ENCODE measurements around the gene PRSS22.

PRSS22 gene

GRCh38 chr16:2829501-2830354 lies 28.2 kb downstream of the PRSS22 start, which contains the start of gene ZG16B:
Gene ZG16B, plus strand, starts transcription at chr16:2830303. Its CDS starts 139 bp downstream, at chr16:2830442.
- no peak for DNase-seq (ENCODE audit: low read depth, low spot score)

- no peak for DNase-seq (ENCODE audit: low read depth, low spot score)
These were observed 29.0 kb downstream of the PRSS22 start for GRCh38 chr16:2828876-2829430.

- DNase-seq (ENCODE audit: low read depth, low spot score): no peak
These were observed 29.5 kb downstream of the PRSS22 start for GRCh38 chr16:2828521-2828840.

GRCh38 chr16:2827831-2828520 lies 30.0 kb downstream of the PRSS22 start:
- DNase-seq (ENCODE audit: low read depth, low spot score): no peak

GRCh38 chr16:2827374-2827791 lies 30.6 kb downstream of the PRSS22 start:
- DNase-seq (ENCODE audit: low read depth, low spot score): no peak

GRCh38 chr16:2826591-2827373 lies 31.2 kb downstream of the PRSS22 start:
- no peak for DNase-seq (ENCODE audit: low read depth, low spot score)

GRCh38 chr16:2825906-2826305 lies 32.1 kb downstream of the PRSS22 start:
- DNase-seq (ENCODE audit: low read depth, low spot score): no peak

GRCh38 chr16:2825049-2825742 lies 32.8 kb downstream of the PRSS22 start:
- DNase-seq (ENCODE audit: low read depth, low spot score): no peak

GRCh38 chr16:2824626-2825025 lies 33.3 kb downstream of the PRSS22 start:
- DNase-seq (ENCODE audit: low read depth, low spot score): no peak

GRCh38 chr16:2822496-2822895 lies 35.5 kb downstream of the PRSS22 start:
- no peak for DNase-seq (ENCODE audit: low read depth, low spot score)

GRCh38 chr16:2822158-2822495 lies 35.8 kb downstream of the PRSS22 start:
- DNase-seq (ENCODE audit: low read depth, low spot score): no peak

GRCh38 chr16:2821487-2822157 lies 36.3 kb downstream of the PRSS22 start:
- DNase-seq (ENCODE audit: low read depth, low spot score): no peak

- no peak for DNase-seq (ENCODE audit: low read depth, low spot score)
These were observed 37.0 kb downstream of the PRSS22 start for GRCh38 chr16:2820836-2821486.

GRCh38 chr16:2819939-2820835 lies 37.8 kb downstream of the PRSS22 start:
- no peak for DNase-seq (ENCODE audit: low read depth, low spot score)

GRCh38 chr16:2819179-2819938 lies 38.6 kb downstream of the PRSS22 start:
- DNase-seq (ENCODE audit: low read depth, low spot score): no peak

- DNase-seq (ENCODE audit: low read depth, low spot score): no peak
These were observed 39.6 kb downstream of the PRSS22 start for GRCh38 chr16:2818272-2818876.

GRCh38 chr16:2817340-2818271 lies 40.4 kb downstream of the PRSS22 start:
- DNase-seq (ENCODE audit: low read depth, low spot score): no peak

Measured in brain pericyte (primary cell).